A549 (cell line): ENCODE results near the gene TUBA4B. TPM values are rescaled to one million over a fixed set of nuclear protein-coding genes. Genes with fewer than 3 reads are reported as not detected.

Experiments used
- ATAC-seq, 2 experiments: fragments of 200-7000 bp in 1 of 2; fragments of >200 bp in 1 of 2; cut with Nextera tagmentation in 1 of 2; cut with Tn5 transposase in 1 of 2; 3 replicates each; pipeline versions ENCODE4 v1.8.0 to v1.9.1; 2018 to 2020; ENCODE audit warnings: mild to moderate bottlenecking in 1 of 2, moderate library complexity in 1 of 2
- CTCF ChIA-PET: fragments of 300-600 bp; sonication (Branson Sonifier 250); formaldehyde crosslinking; extraction: SDS; loops from one replicate; lab custom pipeline; 2021; ENCODE audit warnings: antibody characterized with exemption, inconsistent platforms; lab: Yijun Ruan, JAX
- POLR2A ChIA-PET: fragments of 350-600 bp; formaldehyde crosslinking; extraction: SDS; loops from one replicate; lab custom pipeline; 2021; ENCODE audit warnings: antibody characterized with exemption, inconsistent platforms; lab: Yijun Ruan, JAX
- DNase-seq, 2 experiments: peaks; one replicate each; pipeline versions ENCODE4 v3.0.0 to v3.0.0-alpha.2; 2011 to 2016; ENCODE audit warnings: low read depth in 1 of 2, low spot score in 1 of 2
- FAIRE-seq: peaks from 2 replicates; lab custom pipeline; 2011; peaks lifted over from hg19 to GRCh38; lab: Jason Lieb, UNC
- H3K27ac ChIP-seq, 2 experiments: fragments of >200 bp; sonication (Bioruptor Twin); formaldehyde crosslinking; 3 replicates each; pipeline ENCODE4 v1.5.1; 2016 to 2017
- H3K4me1 ChIP-seq: fragments of >200 bp; sonication (Bioruptor Twin); formaldehyde crosslinking; 3 replicates; pipeline ENCODE4 v1.6.1; 2016
- H3K4me2 ChIP-seq: fragments of >200 bp; sonication (Bioruptor Twin); formaldehyde crosslinking; 3 replicates; pipeline ENCODE4 v1.6.1; 2016
- H3K4me3 ChIP-seq: fragments of >200 bp; sonication (Bioruptor Twin); formaldehyde crosslinking; 3 replicates; pipeline ENCODE4 v1.5.1; 2016
- H3K9me3 ChIP-seq: fragments of >200 bp; sonication (Bioruptor Twin); formaldehyde crosslinking; 3 replicates; pipeline ENCODE4 v1.6.1; 2016
- BHLHE40 ChIP-seq: IDR thresholded peaks from 2 replicates; pipeline ENCODE4 v1.6.1; 2012; ENCODE audit warnings: low read depth, low read length, inconsistent platforms
- CBX2 ChIP-seq: fragments of 200-600 bp; sonication (generic); IDR thresholded peaks from 2 replicates; pipeline ENCODE4 v1.6.1; 2016; ENCODE audit warnings: low read depth, mild to moderate bottlenecking, borderline replicate concordance
- CEBPB ChIP-seq, 2 experiments: fragments of >200 bp in 1 of 2; sonication (Bioruptor Twin) in 1 of 2; formaldehyde crosslinking in 1 of 2; IDR thresholded peaks; 2 replicates each; pipeline ENCODE4 v1.6.1; 2012 to 2016
- CTCF ChIP-seq: fragments of >200 bp; sonication (Bioruptor Twin); formaldehyde crosslinking; IDR thresholded peaks from 3 replicates; pipeline ENCODE4 v1.5.1; 2016
- GATA3 ChIP-seq: IDR thresholded peaks from 2 replicates; pipeline ENCODE4 v1.6.1; 2012; ENCODE audit warnings: borderline replicate concordance
- HDAC2 ChIP-seq: fragments of 200-600 bp; sonication (generic); IDR thresholded peaks from 2 replicates; pipeline ENCODE4 v1.6.1; 2016
- HOXB13 ChIP-seq: fragments of 250-450 bp; sonication (Bioruptor Pico); IDR thresholded peaks from 2 replicates; pipeline ENCODE4 v1.5.0; 2020; ENCODE audit warnings: low read depth, mild to moderate bottlenecking, moderate library complexity
- KDM1A ChIP-seq: fragments of 200-600 bp; sonication (generic); IDR thresholded peaks from 2 replicates; pipeline ENCODE4 v1.6.1; 2016; ENCODE audit warnings: low read depth, mild to moderate bottlenecking
- MAFK ChIP-seq: fragments of 450-650 bp; IDR thresholded peaks from 2 replicates; pipeline ENCODE4 v1.6.1; 2014; ENCODE audit not compliant: partially characterized antibody
- NPAS2 ChIP-seq: fragments of 250-450 bp; sonication (Bioruptor Pico); IDR thresholded peaks from 2 replicates; pipeline ENCODE4 v1.8.0; 2022; ENCODE audit warnings: mild to moderate bottlenecking, moderate library complexity, borderline replicate concordance
- NR3C1 ChIP-seq: fragments of >200 bp; sonication (Bioruptor Twin); formaldehyde crosslinking; IDR thresholded peaks from 3 replicates; pipeline ENCODE4 v1.6.1; 2017
- PHF8 ChIP-seq: fragments of 200-600 bp; sonication (generic); IDR thresholded peaks from 2 replicates; pipeline ENCODE4 v1.6.1; 2016; ENCODE audit warnings: low read depth, mild to moderate bottlenecking, antibody characterized with exemption, moderate library complexity, borderline replicate concordance
- RCOR1 ChIP-seq: fragments of 150-350 bp; IDR thresholded peaks from 2 replicates; pipeline ENCODE4 v1.6.1; 2014; ENCODE audit warnings: antibody characterized with exemption, low read length, low read depth
- SMC3 ChIP-seq: fragments of >200 bp; sonication (Bioruptor Twin); formaldehyde crosslinking; IDR thresholded peaks from 3 replicates; pipeline ENCODE4 v1.6.1; 2018; ENCODE audit warnings: inconsistent platforms
- WGBS: methylation state at CpG from one replicate; pipeline ENCODE4 v1.1.6; 2017; ENCODE audit errors: missing lambda C conversion rate; 5-methylcytosine and 5-hydroxymethylcytosine counted together
- polyA plus RNA-seq, 4 experiments: library from polyadenylated mRNA; depleted of rRNA in 3 of 4; stranded (reverse); fragments of >200 nt; fragmentation: RNase III in 1 of 4; extraction: RNeasy Plus Mini Kit Qiagen cat#74134 plus additional on column Dnase treatment in 1 of 4; gene quantifications; 2 replicates in 3 of 4; 3 replicates in 1 of 4; pipeline ENCODE4 v1.2.3, GENCODE V29; 2011 to 2017
- TF ChIP-seq, protein P1 (sequence below): IDR thresholded peaks from 2 replicates; pipeline ENCODE4 v1.6.1; 2012; ENCODE audit warnings: low read depth, borderline replicate concordance
- TF ChIP-seq, protein P2 (sequence below): IDR thresholded peaks from 2 replicates; pipeline ENCODE4 v1.6.1; 2012
- TF ChIP-seq, protein P3 (sequence below): fragments of 250-450 bp; sonication (Bioruptor Pico); IDR thresholded peaks from 2 replicates; pipeline ENCODE4 v1.5.0; 2020; ENCODE audit warnings: low read depth, mild to moderate bottlenecking, moderate library complexity
- TF ChIP-seq, protein P4 (sequence below): fragments of 150-350 bp; IDR thresholded peaks from 2 replicates; pipeline ENCODE4 v1.6.1; 2014; ENCODE audit warnings: low read depth, mild to moderate bottlenecking, low read length

The TUBA4B gene
- polyA plus RNA-seq, 2 of the 4 experiments (the other 2 are of a cell fraction) = 0.71 to 0.94 TPM

DNA sequence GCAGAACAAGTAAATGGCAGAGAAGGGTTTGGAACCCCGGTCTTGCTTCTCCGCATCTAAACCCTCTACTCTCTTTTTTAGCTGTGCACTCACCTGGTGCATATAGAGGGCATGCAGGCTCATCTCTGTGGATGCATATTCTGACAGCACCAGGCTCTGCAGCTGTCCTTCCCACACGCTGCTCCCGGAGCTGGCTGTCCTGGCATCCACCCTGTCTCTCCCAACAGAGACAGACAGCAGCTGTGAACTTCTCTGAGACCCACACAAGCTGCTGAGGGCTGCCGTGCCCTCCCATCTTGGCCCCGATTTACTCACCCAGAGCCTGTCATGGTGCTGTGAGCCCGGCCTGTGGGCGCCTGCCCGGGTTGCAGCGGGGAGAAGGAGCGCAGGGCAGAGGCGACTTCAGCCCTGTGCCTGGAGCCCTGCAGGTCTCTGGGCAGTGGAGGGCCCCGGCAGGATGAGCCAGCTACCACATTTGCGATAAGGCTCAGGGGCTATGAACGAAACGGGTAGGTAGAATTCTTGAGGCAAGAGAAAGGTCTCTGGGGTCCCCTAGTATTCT is 31.0 kb upstream of the TUBA4B start:
- TF ChIP-seq, protein P1, sequence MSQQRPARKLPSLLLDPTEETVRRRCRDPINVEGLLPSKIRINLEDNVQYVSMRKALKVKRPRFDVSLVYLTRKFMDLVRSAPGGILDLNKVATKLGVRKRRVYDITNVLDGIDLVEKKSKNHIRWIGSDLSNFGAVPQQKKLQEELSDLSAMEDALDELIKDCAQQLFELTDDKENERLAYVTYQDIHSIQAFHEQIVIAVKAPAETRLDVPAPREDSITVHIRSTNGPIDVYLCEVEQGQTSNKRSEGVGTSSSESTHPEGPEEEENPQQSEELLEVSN = no peak
- TF ChIP-seq NR3C1 (no peak), MAFK (no peak), GATA3 (no peak), NPAS2 (no peak), KDM1A (no peak), SMC3 (no peak), BHLHE40 (no peak), CTCF (no peak), RCOR1 (no peak), CEBPB (IDR thresholded peaks at IDR 0.05) (no peak), HOXB13 (CRISPR knock-in tag) (no peak)
- TF ChIP-seq, protein P2, sequence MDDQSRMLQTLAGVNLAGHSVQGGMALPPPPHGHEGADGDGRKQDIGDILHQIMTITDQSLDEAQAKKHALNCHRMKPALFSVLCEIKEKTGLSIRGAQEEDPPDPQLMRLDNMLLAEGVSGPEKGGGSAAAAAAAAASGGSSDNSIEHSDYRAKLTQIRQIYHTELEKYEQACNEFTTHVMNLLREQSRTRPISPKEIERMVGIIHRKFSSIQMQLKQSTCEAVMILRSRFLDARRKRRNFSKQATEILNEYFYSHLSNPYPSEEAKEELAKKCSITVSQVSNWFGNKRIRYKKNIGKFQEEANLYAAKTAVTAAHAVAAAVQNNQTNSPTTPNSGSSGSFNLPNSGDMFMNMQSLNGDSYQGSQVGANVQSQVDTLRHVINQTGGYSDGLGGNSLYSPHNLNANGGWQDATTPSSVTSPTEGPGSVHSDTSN = no peak
- TF ChIP-seq, protein P3, sequence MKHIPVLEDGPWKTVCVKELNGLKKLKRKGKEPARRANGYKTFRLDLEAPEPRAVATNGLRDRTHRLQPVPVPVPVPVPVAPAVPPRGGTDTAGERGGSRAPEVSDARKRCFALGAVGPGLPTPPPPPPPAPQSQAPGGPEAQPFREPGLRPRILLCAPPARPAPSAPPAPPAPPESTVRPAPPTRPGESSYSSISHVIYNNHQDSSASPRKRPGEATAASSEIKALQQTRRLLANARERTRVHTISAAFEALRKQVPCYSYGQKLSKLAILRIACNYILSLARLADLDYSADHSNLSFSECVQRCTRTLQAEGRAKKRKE (CRISPR knock-in tag) = no peak

GRCh38 chr2:219223831-219224610 is 29.0 kb upstream of the TUBA4B start:
- Histone ChIP-seq H3K9me3 (no peaks in the 10 kb centered on the region), H3K27ac (no peak overlapping the region), H3K4me3 (no peak overlapping the region), H3K4me1 (peaks cover 17% of the 10 kb centered on the region), H3K4me2 (no peak overlapping the region)
- ATAC-seq (no peak), FAIRE-seq (no peak), DNase-seq (no peak)
- TF ChIP-seq CBX2 (no peak), HDAC2 (no peak)
- WGBS = 96% methylated on average over 24 of the region's 31 CpGs
- ChIA-PET POLR2A (no interaction called here), CTCF (interaction anchor here (0.8 to 2.8 kb wide), 3 partner anchors 71 to 78 kb away, joined by 3 to 15 read pairs (median 5); no protein-coding TSS in a partner anchor)

More for the DNA sequence above, 31.0 kb upstream of the TUBA4B start:
- Histone ChIP-seq H3K4me1 (peaks cover 12% of the 10 kb centered on the region), H3K4me2 (no peak overlapping the region), H3K4me3 (no peak overlapping the region), H3K9me3 (no peaks in the 10 kb centered on the region), H3K27ac (no peak overlapping the region)
- CTCF ChIA-PET = interaction anchor here (0.6 to 7.3 kb wide), 6 partner anchors 21 to 190 kb away, joined by 3 to 79 read pairs (median 18); partner anchors contain the start of gene DNAJB2
- POLR2A ChIA-PET = no interaction called here
- ATAC-seq (no peak), DNase-seq (no peak), FAIRE-seq (no peak)
- whole genome bisulfite sequencing = 90% methylated on average over 16 of the region's 16 CpGs

GRCh38 chr2:219225350-219225749 is 27.7 kb upstream of the TUBA4B start:
- CTCF ChIA-PET = interaction anchor here (2.8 kb wide), 1 partner anchor 69 kb away, joined by 15 read pairs; no protein-coding TSS in a partner anchor
- ATAC-seq = no peak

More at GRCh38 chr2:219225350-219225749, 27.7 kb upstream of the TUBA4B start:
- 98% methylated on average over 3 of the region's 3 CpGs for WGBS
- FAIRE-seq (no peak), DNase-seq (no peak)
- Histone ChIP-seq H3K4me2 (no peak overlapping the region), H3K27ac (no peak overlapping the region), H3K9me3 (no peaks in the 10 kb centered on the region), H3K4me3 (no peak overlapping the region), H3K4me1 (peaks cover 11% of the 10 kb centered on the region)
- TF ChIP-seq PHF8 = no peak
- TF ChIP-seq, protein P4, sequence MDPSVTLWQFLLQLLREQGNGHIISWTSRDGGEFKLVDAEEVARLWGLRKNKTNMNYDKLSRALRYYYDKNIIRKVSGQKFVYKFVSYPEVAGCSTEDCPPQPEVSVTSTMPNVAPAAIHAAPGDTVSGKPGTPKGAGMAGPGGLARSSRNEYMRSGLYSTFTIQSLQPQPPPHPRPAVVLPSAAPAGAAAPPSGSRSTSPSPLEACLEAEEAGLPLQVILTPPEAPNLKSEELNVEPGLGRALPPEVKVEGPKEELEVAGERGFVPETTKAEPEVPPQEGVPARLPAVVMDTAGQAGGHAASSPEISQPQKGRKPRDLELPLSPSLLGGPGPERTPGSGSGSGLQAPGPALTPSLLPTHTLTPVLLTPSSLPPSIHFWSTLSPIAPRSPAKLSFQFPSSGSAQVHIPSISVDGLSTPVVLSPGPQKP = no peak
- POLR2A ChIA-PET = no interaction called here
